Liver (tissue), 9 donors: Measurements from ENCODE around the gene DLEC1. TPM values are rescaled to one million over a fixed set of nuclear protein-coding genes. Genes with fewer than 3 reads are reported as not detected.

Experiments
- DNase-seq: peaks from one replicate; pipeline ENCODE4 v3.0.0-alpha.2; 2017; ENCODE audit warnings: low spot score
- H3K27ac ChIP-seq, 2 donors: one replicate each; pipeline ENCODE4 v1.7.0; 2013; ENCODE audit warnings: inconsistent platforms in 2 of 2, low read length in 2 of 2, control low read depth in 1 of 2, low read depth in 1 of 2, mild to moderate bottlenecking in 1 of 2
- H3K27me3 ChIP-seq, 4 donors: one replicate each; pipeline versions ENCODE4 v1.6.1 to v1.7.0; 2013; ENCODE audit warnings: low read length in 3 of 4, inconsistent platforms in 1 of 4, mild to moderate bottlenecking in 1 of 4, moderate library complexity in 1 of 4; ENCODE audit not compliant: control insufficient read depth in 4 of 4, insufficient read depth in 4 of 4
- H3K36me3 ChIP-seq, 4 donors: one replicate each; pipeline versions ENCODE4 v1.6.1 to v1.7.0; 2013; ENCODE audit warnings: low read length in 3 of 4, mild to moderate bottlenecking in 3 of 4, low read depth in 1 of 4, moderate library complexity in 1 of 4; ENCODE audit not compliant: control insufficient read depth in 4 of 4, insufficient read depth in 3 of 4
- H3K4me1 ChIP-seq, 4 donors: one replicate each; pipeline versions ENCODE4 v1.6.1 to v1.7.0; 2013; ENCODE audit warnings: low read length in 3 of 4, mild to moderate bottlenecking in 3 of 4, moderate library complexity in 1 of 4; ENCODE audit not compliant: control insufficient read depth in 4 of 4, insufficient read depth in 4 of 4
- H3K4me3 ChIP-seq, 3 donors: one replicate each; pipeline versions ENCODE4 v1.6.1 to v1.7.0; 2013; ENCODE audit warnings: low read length in 3 of 3, control low read depth in 1 of 3, low read depth in 1 of 3, mild to moderate bottlenecking in 1 of 3
- H3K9ac ChIP-seq, 2 donors: one replicate each; pipeline ENCODE4 v1.7.0; 2013; ENCODE audit warnings: low read length in 2 of 2, mild to moderate bottlenecking in 2 of 2, moderate library complexity in 2 of 2, control low read depth in 1 of 2, low read depth in 1 of 2
- H3K9me3 ChIP-seq, 4 donors: one replicate each; pipeline versions ENCODE4 v1.6.1 to v1.7.0; 2013; ENCODE audit warnings: low read length in 3 of 4; ENCODE audit not compliant: control insufficient read depth in 4 of 4
- ATF3 ChIP-seq: IDR thresholded peaks from 2 replicates; pipeline ENCODE4 v1.6.1; 2016; ENCODE audit warnings: antibody characterized with exemption
- CTCF ChIP-seq: fragments of 150-350 bp; IDR thresholded peaks from 2 replicates; pipeline ENCODE4 v1.5.1; 2017; ENCODE audit warnings: improper control_type of control experiment, low read depth, low read length; ENCODE audit not compliant: missing input control
- FOXA2 ChIP-seq: IDR thresholded peaks from 2 replicates; pipeline ENCODE4 v1.6.1; 2016; ENCODE audit warnings: antibody characterized with exemption
- GABPA ChIP-seq, 2 donors: IDR thresholded peaks in 1 of 2; conservative IDR thresholded peaks in 1 of 2; 2 replicates each; pipeline ENCODE4 v1.6.1; 2016; ENCODE audit warnings: antibody characterized with exemption in 2 of 2, mild to moderate bottlenecking in 1 of 2, moderate library complexity in 1 of 2
- HNF4A ChIP-seq, 2 donors: conservative IDR thresholded peaks; 2 replicates each; pipeline ENCODE4 v1.6.1; 2016; ENCODE audit warnings: antibody characterized with exemption in 2 of 2, mild to moderate bottlenecking in 2 of 2
- HNF4G ChIP-seq: IDR thresholded peaks from 2 replicates; pipeline ENCODE4 v1.6.1; 2016; ENCODE audit warnings: antibody characterized with exemption
- JUND ChIP-seq, 2 donors: IDR thresholded peaks; 2 replicates each; pipeline ENCODE4 v1.6.1; 2016; ENCODE audit warnings: antibody characterized with exemption in 2 of 2
- NR2F2 ChIP-seq: IDR thresholded peaks from 2 replicates; pipeline ENCODE4 v1.6.1; 2016; ENCODE audit warnings: antibody characterized with exemption
- RAD21 ChIP-seq, 2 donors: IDR thresholded peaks; 2 replicates each; pipeline ENCODE4 v1.6.1; 2016; ENCODE audit warnings: antibody characterized with exemption in 2 of 2, mild to moderate bottlenecking in 2 of 2
- REST ChIP-seq: IDR thresholded peaks from 2 replicates; pipeline ENCODE4 v1.6.1; 2016; ENCODE audit warnings: antibody characterized with exemption, mild to moderate bottlenecking
- RXRA ChIP-seq, 2 donors: IDR thresholded peaks; 2 replicates each; pipeline ENCODE4 v1.6.1; 2017 to 2018; ENCODE audit warnings: antibody characterized with exemption in 2 of 2, mild to moderate bottlenecking in 1 of 2
- SP1 ChIP-seq: IDR thresholded peaks from 2 replicates; pipeline ENCODE4 v1.6.1; 2018; ENCODE audit warnings: antibody characterized with exemption, mild to moderate bottlenecking
- YY1 ChIP-seq: IDR thresholded peaks from 2 replicates; pipeline ENCODE4 v1.6.1; 2016; ENCODE audit warnings: antibody characterized with exemption, mild to moderate bottlenecking
- WGBS: extraction: QIAGEN DNeasy Blood & Tissue Kit; methylation state at CpG from one replicate; pipeline ENCODE4 v1.1.7; 2013; 5-methylcytosine and 5-hydroxymethylcytosine counted together
- polyA plus RNA-seq, 2 donors: library from polyadenylated mRNA; stranded (reverse) in 1 of 2; unstranded in 1 of 2; fragments of 200-250 nt in 1 of 2; fragments of >200 nt in 1 of 2; fragmentation: Nextera tagmentation in 1 of 2; extraction: Ambion mirVana in 1 of 2; gene quantifications; one replicate each; pipeline versions ENCODE4 v1.2.1 to v1.2.3, GENCODE V29; 2013 to 2015
- total RNA-seq, 2 donors: library from RNA; depleted of rRNA; stranded (reverse); fragments of >200 nt; gene quantifications; one replicate each; pipeline ENCODE4 v1.2.3, GENCODE V29; 2014
- donor health status: healthy.
- donor health status: healthy.
- donor health status: healthy.
- donor health status: healthy.
- donor health status: healthy.

Gene DLEC1
- total RNA-seq (under 1 TPM; 0.09 to 0.17 TPM), polyA plus RNA-seq (under 1 TPM; 0.43 to 0.63 TPM)

- WGBS, result 9% methylated on average over 67 of the region's 67 CpGs
- H3K9me3 ChIP-seq, result no peaks in the 10 kb centered on the region
- TF ChIP-seq SP1 (peak; percentile 7), HNF4A (conservative IDR thresholded peaks at IDR 0.05) (no peak)
- no peaks in the 10 kb centered on the region for H3K27me3 ChIP-seq
- no peaks in the 10 kb centered on the region for H3K36me3 ChIP-seq
- peak within 1 kb of the TSS; percentile 26 to 44 (median 29) for H3K4me3 ChIP-seq
- DNase-seq, result no peak
- H3K9ac ChIP-seq, result no peak within 1 kb of the TSS
- no peak within 1 kb of the TSS for H3K27ac ChIP-seq
- H3K4me1 ChIP-seq, result peaks cover 0 to 8% (median 4%) of the 10 kb centered on the region in 4 donors
These were observed at the start of gene DLEC1 for GRCh38 chr3:38039101-38039898. TSS of gene DLEC1 (plus strand) at chr3:38039208. CDS start at chr3:38039226, 18 bp downstream.

GRCh38 chr3:37989821-37990480 is 49.1 kb upstream of the DLEC1 start:
- H3K9me3 ChIP-seq, result no peaks in the 10 kb centered on the region
- TF ChIP-seq CTCF, result no peak
- no peak for TF ChIP-seq SP1
- TF ChIP-seq FOXA2, result no peak
- no peak for TF ChIP-seq GABPA (IDR thresholded peaks at IDR 0.05 in 1 of 2, conservative IDR thresholded peaks at IDR 0.05 in 1 of 2)
- TF ChIP-seq NR2F2, result no peak
- TF ChIP-seq RXRA (IDR thresholded peaks at IDR 0.05), result no peak
- no peak for TF ChIP-seq YY1
- TF ChIP-seq REST, result no peak
- TF ChIP-seq HNF4A (conservative IDR thresholded peaks at IDR 0.05), result no peak
- TF ChIP-seq JUND (IDR thresholded peaks at IDR 0.05), result no peak
- TF ChIP-seq HNF4G, result no peak
- no peak for TF ChIP-seq ATF3
- no peak for TF ChIP-seq RAD21 (IDR thresholded peaks at IDR 0.05)
- H3K9ac ChIP-seq, result no peak overlapping the region
- no peak overlapping the region for H3K4me3 ChIP-seq
- peaks cover 0 to 14% (median 6%) of the 10 kb centered on the region in 4 donors for H3K4me1 ChIP-seq
- H3K27me3 ChIP-seq, result no peaks in the 10 kb centered on the region
- no peak overlapping the region for H3K27ac ChIP-seq
- DNase-seq, result no peak
- H3K36me3 ChIP-seq, result no peaks in the 10 kb centered on the region
- WGBS, result 94% methylated on average over 7 of the region's 7 CpGs
